Cortex of kidney (tissue), 1 donor: ENCODE measurements around the gene SV2B.

ENCODE experiments used
- DNase-seq: peaks from one replicate; lab custom pipeline; 2025; lab: John Stamatoyannopoulos, UW

The SV2B gene

DNA sequence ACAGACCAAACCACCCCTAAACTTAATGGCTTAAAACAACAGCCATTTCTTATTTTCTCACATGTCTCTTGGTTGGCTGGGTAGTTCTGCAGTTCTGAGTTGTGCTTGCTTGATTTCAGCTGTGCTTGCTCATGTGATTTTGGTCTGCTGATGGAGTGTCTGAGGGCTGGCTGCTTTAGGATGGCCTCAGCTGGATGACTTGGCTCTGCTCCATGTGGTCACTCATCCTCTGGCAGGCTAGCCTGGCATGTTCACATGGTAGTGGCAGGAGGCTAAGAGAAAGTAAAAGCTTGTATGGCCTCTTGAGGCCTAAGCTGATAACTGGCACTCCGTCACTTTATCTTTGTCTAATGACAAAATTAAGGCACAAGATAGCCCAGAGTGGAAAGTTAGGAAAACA is 4.1 kb downstream of the SV2B start:
- no peak for DNase-seq

DNA sequence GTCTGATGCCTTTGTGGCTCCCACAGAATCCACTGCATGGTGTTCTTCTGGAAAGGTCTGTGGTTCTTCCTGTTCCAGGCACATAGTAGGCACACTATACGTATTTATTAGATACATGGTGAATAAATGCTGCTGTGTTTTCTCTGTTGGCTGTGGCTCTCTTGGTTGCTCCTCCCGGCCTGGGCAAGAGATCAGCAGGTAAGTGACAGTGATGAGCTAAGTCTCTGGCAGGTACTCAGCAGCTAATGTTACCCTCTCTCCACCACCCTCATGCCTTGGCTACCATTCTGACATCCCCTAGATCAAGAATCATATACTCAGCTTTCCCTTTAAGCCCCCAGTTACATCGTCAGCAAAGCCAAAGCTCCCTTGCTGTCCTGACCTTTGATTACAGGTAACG is 8.4 kb downstream of the SV2B start:
- DNase-seq, result no peak

DNA sequence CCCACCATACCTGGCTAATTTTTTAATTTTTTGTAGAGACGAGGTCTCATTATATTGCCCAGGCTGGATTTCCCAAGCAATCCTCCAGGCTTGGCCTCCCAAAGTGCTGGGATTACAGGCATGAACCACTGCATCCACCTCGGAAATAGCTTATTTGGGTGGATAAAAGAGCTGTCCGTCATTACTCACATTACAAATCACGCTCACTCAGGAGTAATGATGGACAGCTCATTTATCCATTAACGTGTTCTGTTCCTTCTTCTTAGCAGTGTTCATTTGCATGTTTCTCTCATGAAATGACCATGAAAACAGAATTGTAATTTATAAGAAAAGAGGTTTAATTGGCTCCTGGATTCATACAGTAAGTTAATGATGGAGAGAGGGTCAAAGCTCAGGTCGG is 9.8 kb downstream of the SV2B start:
- DNase-seq, result no peak

DNA sequence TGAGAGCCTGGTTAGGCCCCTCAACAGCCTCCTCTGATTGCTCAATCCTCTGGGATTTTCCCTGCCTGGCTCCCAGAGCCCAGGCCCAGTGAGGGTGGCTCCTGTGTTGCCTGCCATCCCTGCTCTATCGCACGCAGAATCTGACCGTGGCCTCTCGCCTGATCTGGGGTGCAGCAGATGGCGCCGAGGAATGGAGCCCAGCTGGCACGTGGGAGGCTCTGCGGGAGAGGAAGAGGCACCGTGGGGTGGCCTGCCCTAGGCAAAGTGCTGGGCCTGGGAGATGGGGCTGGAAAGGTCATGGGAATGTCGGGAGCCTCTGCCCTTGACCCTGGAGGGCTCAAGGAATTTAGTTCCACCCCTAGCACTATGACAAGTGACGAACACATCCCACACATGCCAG is 10.3 kb downstream of the SV2B start:
- DNase-seq, result no peak

DNA sequence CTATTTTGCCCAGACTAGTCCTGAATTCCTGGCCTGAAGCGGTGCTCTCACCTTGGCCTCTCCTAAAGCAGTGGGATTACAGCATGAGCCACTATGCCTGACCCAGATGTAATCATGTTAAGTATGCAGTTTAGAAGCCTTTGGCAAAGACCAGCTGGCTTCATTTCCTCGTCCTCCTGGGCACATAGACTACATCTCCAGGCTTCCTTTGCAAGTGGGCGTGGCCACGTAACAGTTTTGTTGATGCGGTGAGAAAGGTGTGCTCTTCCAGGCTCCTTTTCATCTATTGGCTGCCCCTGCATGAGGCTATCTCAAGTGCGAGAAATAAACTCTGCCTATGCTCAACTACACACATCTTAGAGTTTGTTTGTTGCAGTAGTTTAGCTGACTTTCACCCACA is 13.0 kb downstream of the SV2B start:
- no peak for DNase-seq

DNA sequence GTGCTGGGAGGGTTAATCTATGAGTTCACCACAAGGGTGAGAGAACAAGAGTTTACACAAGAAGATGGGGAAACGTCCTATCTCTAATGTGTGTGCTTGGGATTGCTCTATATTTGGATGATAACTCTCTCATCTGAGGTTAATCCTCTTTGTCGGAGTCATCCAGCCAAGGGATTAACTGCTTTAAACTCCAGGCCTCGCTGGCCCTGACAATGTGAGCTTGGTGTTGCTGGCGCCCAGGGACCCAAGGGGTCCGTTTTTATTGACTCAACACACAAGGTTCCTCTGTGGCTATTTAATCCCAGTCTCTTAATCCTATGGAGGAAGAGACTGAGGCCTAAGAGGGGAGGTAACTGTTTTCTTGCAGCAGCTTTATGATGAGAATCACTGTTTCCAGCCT is 14.2 kb downstream of the SV2B start:
- DNase-seq, result no peak

DNA sequence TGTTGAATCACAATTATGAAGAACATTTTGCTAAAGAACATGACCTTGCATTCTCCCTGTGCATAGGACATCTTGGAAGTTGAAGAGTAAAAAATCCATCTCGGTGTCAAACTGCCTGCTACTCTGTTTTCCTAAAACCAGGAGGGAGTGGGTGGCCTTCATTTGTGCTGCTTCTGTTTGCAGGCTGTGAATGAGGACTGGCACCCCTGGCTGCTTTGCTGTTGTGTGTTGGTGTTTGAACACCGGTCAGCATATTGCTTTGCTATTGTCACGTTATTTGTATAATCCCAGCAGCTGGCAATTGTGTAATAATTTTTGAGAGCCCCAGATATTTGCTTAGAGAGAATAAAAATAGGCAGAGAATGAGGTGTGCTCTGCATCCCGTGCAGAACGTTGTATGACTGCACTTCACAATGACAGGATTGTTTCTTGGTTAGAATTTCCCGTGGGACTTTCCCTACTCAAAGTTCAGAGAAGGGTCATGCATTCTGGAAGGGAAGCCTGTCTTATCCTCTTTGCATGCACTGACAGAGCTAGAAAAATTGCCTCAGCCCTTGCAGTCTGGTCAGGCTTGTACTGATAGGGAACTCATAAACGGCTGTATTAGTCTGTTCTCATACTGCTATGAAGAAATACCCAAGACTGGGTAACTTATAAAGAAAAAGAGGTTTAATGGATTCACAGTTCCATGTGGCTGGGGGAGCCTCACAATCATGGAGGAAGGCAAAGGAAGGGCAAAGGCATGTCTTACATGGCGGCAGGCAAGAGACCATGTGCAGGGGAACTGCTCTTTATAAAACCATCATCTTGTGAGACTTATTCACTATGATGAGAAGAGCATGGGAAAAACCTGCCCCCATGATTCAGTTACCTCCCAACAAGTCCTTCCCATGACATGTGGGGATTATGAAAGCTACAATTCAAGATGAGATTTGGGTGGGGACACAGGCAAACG is 16.3 kb downstream of the SV2B start:
- DNase-seq, result no peak

DNA sequence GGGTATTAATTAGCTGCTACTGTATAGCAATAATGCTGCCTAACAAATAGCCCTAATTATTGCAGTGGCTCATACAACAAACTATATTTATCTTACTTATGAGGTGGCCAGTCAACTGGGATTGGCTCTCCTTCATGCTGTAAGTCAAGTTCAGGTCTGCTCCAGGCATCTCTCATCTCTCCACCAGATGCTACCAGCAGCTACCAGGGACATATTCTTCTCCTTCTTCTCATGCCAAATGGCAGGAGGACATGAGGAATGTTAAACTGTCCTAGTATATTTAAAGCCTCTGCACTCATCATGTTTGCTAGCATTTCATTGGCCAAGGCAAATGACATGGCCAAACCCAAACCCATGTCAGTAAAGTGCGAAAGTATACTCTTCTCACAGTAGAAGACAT is 17.3 kb downstream of the SV2B start:
- no peak for DNase-seq

DNA sequence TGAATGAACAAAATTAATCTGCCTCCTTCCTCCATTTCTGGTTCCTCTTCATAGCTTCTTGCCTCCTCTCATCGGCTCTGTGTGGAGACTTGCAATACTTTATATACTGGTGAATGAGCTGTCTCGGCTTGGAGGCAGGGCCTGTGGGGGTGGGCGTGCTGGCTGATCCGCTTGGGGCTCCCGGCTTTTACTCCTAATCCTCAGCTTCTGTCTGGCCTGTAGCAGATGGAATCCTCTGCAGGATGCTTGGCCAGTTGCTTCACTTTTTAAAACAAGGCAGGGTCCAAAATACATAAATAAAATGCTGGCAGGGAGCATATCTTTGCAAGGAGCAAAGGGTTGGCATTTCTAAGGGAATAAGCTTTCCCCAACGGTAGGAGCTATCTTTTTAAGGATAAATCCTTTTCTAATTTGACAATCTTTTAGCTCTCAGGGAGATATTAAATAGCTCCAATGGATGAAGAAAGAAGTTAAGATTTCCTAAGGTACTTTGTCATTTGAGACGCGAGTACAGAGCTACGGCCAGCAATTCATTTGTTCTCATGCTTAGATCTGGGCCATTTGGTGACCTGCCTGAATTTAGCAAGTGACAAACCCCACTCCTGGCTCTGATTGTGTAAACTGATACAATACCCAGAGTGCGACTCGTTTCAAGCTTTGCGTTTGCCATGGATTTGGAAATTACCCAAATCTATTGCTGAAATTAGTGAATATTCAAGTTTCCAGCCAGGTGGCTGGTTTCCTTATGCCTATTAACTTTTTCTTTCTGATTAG is 18.9 kb downstream of the SV2B start:
- no peak for DNase-seq

DNA sequence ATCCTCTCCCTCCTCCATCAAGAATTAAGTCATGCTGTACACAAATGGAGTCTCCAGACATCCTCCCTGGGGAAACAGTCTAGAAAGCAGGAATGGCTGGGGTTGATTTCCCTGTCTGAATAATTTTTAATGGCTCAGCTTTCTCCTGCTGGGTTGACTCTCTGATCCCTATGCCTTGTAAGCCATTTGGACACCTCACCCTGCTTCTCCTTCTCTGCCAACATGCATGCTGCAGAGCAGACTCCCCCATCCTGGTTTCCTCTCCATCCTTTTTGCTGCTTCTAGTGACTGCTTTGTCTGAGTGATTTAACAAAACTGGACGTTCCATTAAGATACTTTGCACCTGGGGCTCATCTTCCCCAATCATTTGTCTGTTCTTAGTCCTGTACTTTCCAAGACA is 22.2 kb downstream of the SV2B start:
- no peak for DNase-seq

DNA sequence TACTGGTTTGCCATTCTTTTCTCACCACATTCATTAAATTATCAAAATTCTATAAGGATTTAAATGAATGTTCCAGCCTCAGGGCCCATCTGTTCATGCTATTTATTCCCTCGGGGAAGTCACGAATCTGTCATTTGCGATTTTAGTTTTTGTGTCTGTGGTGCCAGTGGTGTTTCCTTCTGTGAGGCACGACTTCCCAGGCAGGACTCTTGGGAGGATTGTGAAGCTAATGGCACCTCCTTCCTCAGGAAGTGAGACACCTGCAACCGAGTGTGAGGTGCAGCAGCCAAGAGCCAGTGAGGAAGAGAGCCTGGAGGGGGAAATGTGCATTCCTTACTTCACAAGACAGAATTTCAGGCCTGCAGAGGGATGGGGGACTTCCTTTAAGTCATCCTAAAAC is 24.1 kb downstream of the SV2B start:
- DNase-seq, result no peak

DNA sequence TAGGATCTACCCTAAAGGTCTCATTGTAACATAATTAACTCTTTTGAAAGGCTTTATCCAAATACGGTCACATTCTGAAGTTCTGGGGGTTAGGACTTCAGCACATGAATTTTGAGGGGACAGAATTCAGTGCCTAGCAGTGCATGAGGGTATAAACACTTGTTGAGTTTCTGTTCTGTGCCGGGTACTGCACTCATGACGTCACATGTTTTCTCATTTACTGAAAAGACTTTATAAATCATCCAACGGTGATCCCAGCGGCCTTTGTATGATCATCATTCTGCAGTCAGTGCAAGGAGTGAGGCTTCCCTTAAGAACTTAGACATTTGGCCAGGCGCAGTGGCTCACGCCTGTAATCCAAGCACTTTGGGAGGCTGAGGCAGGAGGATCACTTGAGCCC is 25.1 kb downstream of the SV2B start:
- DNase-seq, result no peak

DNA sequence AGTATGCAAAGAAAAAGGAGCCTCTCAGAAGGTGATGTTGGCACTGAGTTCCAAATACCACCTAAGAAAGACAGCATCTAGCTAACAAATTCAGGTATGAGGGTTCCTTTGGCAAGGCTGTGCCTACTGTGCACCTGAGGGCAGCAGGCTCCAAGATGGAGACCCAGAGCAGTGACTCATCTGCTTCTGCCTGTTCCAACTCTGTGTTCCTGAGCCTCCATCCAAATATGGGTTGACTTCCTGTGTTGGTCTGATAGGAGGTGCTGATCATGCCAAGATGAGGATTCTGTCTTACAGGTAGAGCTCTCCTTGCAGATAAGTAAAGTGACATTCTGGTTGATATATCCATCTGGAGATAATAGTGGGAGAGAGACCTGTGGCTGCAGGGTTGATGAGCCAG is 26.0 kb downstream of the SV2B start:
- DNase-seq, result no peak

DNA sequence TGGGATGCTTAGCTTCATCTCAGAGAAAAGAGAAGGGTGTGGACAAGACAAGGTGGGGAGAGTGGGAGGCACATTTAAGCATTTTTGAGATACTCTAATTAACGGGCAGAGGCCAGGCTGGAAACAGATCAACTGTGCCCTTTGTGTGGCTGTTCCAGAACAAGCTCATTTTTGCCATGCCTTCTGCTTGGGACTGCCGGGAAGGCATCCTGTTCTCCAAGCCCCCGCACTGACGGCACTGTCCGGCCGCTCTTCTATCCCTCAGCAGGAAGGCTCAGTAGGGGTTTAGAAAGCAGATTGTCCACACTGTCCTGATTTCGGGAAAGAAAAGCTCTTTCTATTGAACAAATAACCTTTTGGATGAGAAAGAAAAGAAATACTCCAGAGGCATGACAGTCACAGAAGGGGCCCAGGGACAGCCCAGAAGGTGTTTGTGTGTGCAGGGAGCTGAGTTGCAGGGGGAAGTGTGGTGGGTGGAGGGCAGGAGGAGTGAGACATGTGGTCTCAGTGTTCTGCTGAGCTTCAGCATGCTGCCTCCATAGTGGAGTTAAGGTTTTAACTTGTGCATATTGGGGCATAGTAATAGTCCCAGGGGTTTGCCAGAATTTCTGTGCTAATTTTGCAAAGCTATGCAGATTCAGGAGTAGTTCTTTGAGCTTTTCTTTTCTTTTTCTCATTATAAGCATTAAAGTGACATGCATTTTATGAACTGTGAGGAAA is 27.3 kb downstream of the SV2B start:
- DNase-seq, result no peak

DNA sequence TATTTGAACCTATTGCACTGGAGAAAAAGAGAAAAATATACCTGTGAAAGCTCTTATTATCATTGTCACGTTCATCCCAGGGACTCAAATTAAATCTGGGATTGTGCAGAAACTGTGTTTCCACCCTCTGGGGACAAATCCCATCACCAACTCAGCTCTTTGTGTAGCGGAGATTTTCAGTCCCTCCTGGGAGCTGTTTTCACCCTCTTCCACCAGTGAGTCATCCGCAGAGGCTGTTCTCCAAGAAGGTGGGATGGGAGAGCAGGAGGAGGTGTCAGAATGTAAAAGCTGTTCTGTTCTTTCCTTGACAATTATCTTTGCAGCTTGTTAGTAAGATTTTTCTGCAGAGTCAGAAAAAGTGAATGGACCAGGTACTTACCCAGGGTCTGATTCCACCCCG is 28.0 kb downstream of the SV2B start:
- no peak for DNase-seq

DNA sequence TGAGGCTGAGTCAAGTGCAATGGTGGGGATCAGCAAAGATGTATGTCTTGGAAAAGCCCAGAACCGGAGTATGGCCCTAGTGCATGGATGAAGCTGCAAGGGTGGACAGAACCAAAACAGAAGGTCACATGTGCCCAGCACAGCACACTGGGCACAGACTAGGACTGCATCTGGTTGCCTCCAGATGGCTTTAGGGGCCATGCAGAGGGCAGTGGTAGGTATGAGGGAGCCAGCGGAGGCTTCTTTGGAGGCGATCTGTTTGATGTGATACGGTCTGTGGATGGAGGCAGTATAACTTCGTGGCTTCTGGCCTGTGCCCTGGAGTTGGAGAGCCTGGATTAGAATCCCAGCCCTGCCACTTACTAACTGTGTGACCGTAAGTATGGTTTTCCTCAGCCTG is 29.4 kb downstream of the SV2B start:
- no peak for DNase-seq

DNA sequence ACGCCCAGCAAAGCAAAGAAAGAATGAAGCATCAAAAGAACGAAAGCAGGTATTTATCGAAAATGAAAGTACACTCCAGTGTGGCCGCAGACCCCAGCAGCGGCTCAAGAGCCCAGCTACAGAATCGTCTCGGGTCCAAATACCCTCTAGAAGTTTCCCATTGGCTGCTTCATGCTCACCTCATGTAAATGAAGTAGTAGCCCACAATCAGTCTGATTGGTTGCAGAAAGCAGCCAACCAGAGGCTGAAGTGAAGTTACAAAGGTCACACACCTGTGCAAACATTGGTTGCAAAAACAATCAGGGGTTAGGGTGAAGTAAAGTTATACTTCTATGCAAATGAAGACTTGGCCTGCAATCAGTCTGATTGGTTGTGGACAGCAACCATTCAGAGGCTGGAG is 32.0 kb downstream of the SV2B start:
- no peak for DNase-seq

DNA sequence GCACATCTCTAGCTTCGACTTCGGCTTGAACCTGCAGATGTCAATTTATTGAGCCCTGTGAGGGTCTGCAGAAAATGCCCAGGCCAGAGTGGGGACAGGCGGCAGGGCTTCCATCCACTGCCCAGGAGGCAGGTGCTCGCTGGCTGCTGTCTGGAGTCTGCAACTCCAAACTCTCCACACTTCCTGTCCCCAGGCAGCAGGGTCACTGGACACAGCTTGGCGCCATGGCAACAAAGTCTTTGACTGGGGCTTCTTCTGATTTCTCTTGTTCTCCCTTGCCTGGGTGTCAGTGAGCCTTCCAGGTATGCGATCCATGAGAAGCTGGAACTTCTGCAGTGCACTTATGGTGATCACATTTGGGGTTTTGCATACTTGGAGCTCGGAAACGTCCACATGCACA is 33.5 kb downstream of the SV2B start:
- no peak for DNase-seq

DNA sequence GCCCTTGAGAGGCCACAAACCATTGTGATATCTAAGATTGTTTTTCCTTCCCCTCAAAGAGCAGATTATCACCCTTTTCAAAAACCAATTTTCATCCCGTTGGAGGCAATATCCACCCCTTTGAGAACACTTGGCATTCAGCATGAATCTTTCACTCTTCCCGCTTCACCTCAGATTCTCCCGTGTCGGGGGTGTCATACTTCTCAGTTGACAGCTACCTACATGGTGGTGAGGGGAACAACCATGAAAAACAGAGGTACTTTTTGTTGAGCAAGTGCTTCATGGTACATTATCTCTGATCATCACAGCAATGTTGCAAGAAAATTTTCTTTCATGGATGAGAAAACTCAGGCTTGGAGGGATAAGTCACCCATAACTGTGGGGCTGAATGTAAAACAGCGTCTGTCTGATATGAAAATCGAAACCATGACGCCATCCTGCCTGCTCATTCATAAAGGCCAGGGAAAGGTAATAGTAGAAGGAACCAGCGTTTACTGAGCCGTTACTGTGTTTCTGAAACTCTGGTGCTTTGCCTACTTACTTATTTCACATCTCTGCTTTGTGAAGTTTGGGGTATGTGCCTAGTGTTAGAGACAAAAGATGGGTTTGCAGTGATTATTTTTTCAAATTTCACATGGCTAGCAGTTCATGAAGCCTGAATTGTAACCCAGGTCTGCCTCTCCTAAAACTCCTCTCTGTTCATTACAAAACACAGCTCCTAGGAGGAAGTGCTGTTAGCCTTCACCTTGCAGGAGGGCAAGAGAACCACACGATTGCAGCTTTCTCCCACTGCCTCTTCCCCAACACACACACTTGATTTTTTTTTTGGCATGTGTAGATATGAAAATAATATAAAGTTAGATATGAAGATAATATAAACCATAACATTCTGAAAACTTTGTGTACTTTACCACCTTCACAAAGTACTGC is 35.4 kb downstream of the SV2B start:
- no peak for DNase-seq

DNA sequence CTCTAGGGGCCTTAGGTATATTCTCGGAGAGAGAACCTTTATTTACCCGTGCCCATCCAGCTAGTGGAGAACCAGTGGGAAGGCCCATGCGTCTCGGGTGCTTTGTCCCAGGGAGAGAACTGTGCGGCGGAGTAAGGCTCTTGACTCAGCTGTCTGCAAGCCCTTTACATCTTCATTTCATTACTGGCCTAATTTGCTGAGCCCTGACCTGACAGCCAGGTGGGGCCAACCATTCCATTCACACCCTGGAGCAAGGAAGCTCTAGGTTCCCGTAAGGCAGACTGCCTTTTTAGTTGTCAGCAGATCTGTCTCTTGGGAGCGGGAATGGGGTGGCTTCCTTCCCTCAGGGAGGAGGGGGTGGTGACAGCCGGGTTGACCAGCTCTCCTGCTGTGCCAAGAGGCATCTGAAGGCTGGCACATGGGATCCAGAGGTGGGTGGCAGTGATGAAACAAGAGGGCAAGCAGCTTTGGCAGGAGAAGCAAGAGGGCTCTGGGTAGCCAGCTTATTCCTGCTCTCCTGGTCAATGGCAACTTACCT is 36.4 kb downstream of the SV2B start:
- no peak for DNase-seq

DNA sequence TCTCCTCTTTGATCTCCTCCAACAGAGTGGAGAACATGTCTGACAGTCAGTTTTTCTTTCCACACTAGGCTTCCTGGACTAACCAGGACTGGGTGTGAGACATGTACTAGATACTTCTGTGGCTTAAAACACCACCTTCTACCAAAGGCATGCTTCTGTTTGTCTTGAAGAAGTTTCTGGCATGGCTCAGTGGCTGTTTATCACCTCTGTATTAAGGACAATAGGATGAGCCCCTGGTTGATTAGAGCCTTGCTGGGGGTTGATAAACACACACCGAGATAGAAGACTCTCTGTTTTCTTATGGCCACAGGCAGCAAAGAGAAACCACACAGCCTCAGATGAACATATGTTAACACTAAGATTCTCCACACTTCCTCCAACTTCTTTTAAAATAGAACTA is 40.5 kb downstream of the SV2B start:
- no peak for DNase-seq
